GM12878 (cell line): Measurements from ENCODE around the gene CARD16. TPM values are rescaled to one million over a fixed set of nuclear protein-coding genes. Genes with fewer than 3 reads are reported as not detected.

Experiments
- ATAC-seq: fragments of 200-7000 bp; cut with Tn5 transposase; 3 replicates; pipeline ENCODE4 v1.9.1; 2020; ENCODE audit warnings: mild to moderate bottlenecking, moderate library complexity
- BruUV-seq: library from RNA; stranded (reverse); fragments of 400-500 nt; replicated peaks from 2 replicates; lab custom pipeline; 2021; lab: Mats Ljungman, UMichigan
- CTCF ChIA-PET: fragments of 300-600 bp; sonication (Branson Sonifier 250); formaldehyde crosslinking; extraction: SDS; loops from one replicate; lab custom pipeline; 2021; ENCODE audit warnings: inconsistent platforms; lab: Yijun Ruan, JAX
- POLR2A ChIA-PET: fragments of 350-600 bp; formaldehyde crosslinking; extraction: SDS; loops from one replicate; lab custom pipeline; 2021; ENCODE audit warnings: inconsistent platforms; lab: Charles Lee
- RAD21 ChIA-PET: fragments of 300-600 bp; sonication (Branson Sonifier 250); formaldehyde crosslinking; loops from one replicate; lab custom pipeline; 2023; ENCODE audit warnings: antibody characterized with exemption; ENCODE audit not compliant: unreplicated experiment; lab: Charles Lee
- SMC1A ChIA-PET: fragments of 300-600 bp; sonication (Branson Sonifier 250); formaldehyde crosslinking; loops from one replicate; lab custom pipeline; 2023; ENCODE audit not compliant: unreplicated experiment, uncharacterized antibody; lab: Charles Lee
- DNase-seq: peaks from one replicate; pipeline ENCODE4 v3.0.0-alpha.2; 2011; ENCODE audit warnings: low read depth, low spot score
- FAIRE-seq: peaks from 3 replicates; lab custom pipeline; 2011; peaks lifted over from hg19 to GRCh38; lab: Jason Lieb, UNC
- H2AFZ ChIP-seq: 2 replicates; pipeline ENCODE4 v1.6.0; 2011; ENCODE audit warnings: low read depth, low read length, control low read depth; ENCODE audit not compliant: control insufficient read depth
- H3K27ac ChIP-seq: 2 replicates; pipeline ENCODE4 v1.5.1; 2011; ENCODE audit warnings: control low read depth; ENCODE audit not compliant: control insufficient read depth, insufficient read depth
- H3K27me3 ChIP-seq, 2 experiments: replicated peaks in 1 of 2; 2 replicates each; pipeline versions ENCODE4 v1.6.0 to v1.6.1; 2011; ENCODE audit warnings: low read length in 1 of 2; ENCODE audit not compliant: control insufficient read depth in 2 of 2, insufficient read depth in 2 of 2
- H3K36me3 ChIP-seq, 2 experiments: 2 replicates each; pipeline ENCODE4 v1.5.1; 2011; ENCODE audit warnings: low read length in 1 of 2; ENCODE audit not compliant: control insufficient read depth in 2 of 2, insufficient read depth in 2 of 2
- H3K4me1 ChIP-seq: 2 replicates; pipeline ENCODE4 v1.6.1; 2011; ENCODE audit warnings: mild to moderate bottlenecking, low read length, moderate library complexity, mixed read lengths; ENCODE audit not compliant: control insufficient read depth, insufficient read depth
- H3K4me2 ChIP-seq: 2 replicates; pipeline ENCODE4 v1.6.0; 2011; ENCODE audit warnings: control low read depth; ENCODE audit not compliant: control insufficient read depth, insufficient read depth
- H3K4me3 ChIP-seq: fragments of 200-600 bp; sonication (generic); 2 replicates; pipeline ENCODE4 v1.5.1; 2016
- H3K79me2 ChIP-seq: 2 replicates; pipeline ENCODE4 v1.6.0; 2011; ENCODE audit warnings: low read length; ENCODE audit not compliant: control insufficient read depth, insufficient read depth
- H3K9ac ChIP-seq: 2 replicates; pipeline ENCODE4 v1.8.0; 2011; ENCODE audit warnings: low read length, control low read depth, mixed read lengths; ENCODE audit not compliant: control insufficient read depth, insufficient read depth
- H3K9me3 ChIP-seq: replicated peaks from 3 replicates; pipeline ENCODE4 v1.5.1; 2011; ENCODE audit warnings: mild to moderate bottlenecking, low read length; ENCODE audit not compliant: control insufficient read depth, insufficient read depth
- H4K20me1 ChIP-seq: 2 replicates; pipeline ENCODE4 v1.6.0; 2011; ENCODE audit not compliant: control insufficient read depth, insufficient read depth
- HCFC1 ChIP-seq: fragments of 150-350 bp; IDR thresholded peaks from 2 replicates; pipeline ENCODE4 v1.6.1; 2014; ENCODE audit warnings: low read length
- IKZF1 ChIP-seq: fragments of 450-650 bp; conservative IDR thresholded peaks from 2 replicates; pipeline ENCODE4 v1.6.1; 2017; ENCODE audit warnings: antibody characterized with exemption, mild to moderate bottlenecking
- IRF4 ChIP-seq: IDR thresholded peaks from 2 replicates; pipeline ENCODE4 v1.6.1; 2011; ENCODE audit warnings: low read depth, low read length
- SMAD5 ChIP-seq: IDR thresholded peaks from 2 replicates; pipeline ENCODE4 v1.6.1; 2016; ENCODE audit warnings: antibody characterized with exemption, low read depth
- SMARCA5 ChIP-seq: fragments of 450-650 bp; IDR thresholded peaks from 2 replicates; pipeline ENCODE4 v1.6.1; 2017; ENCODE audit warnings: mild to moderate bottlenecking
- STAT3 ChIP-seq: IDR thresholded peaks from 2 replicates; pipeline ENCODE4 v1.6.1; 2011; ENCODE audit warnings: low read depth, low read length, improper control_type of control experiment
- in situ Hi-C: fragments of 300-500 bp; cut with MboI; formaldehyde crosslinking; loops from 9 replicates; pipeline ENCODE4 v1.14.3; 2018; ENCODE audit warnings: mixed read lengths
- intact Hi-C: fragments of 100-400 bp; cut with micrococcal nuclease; formaldehyde crosslinking; loops from one replicate; pipeline ENCODE4 v1.14.2; 2022; ENCODE audit not compliant: unreplicated experiment
- polyA plus RNA-seq, 11 experiments: library from polyadenylated mRNA; depleted of rRNA in 4 of 11; unstranded in 6 of 11; stranded (reverse) in 5 of 11; fragments of >200 nt; fragmentation: Nextera tagmentation in 4 of 11; fragmentation: Illumina TruSeq in 1 of 11; extraction: Ambion mirVana in 4 of 11; extraction: Trizol in 1 of 11; gene quantifications; 1 replicate in 1 of 11; 2 replicates in 10 of 11; pipeline versions ENCODE4 v1.2.1 to v1.2.3, GENCODE V29; 2011 to 2016; ENCODE audit warnings: inconsistent platforms in 2 of 11, missing spikeins in 2 of 11, low read depth in 1 of 11
- total RNA-seq, 4 experiments: library from RNA; depleted of rRNA in 3 of 4; stranded (reverse); fragments of >200 nt in 3 of 4; fragmentation: Illumina TruSeq in 1 of 4; extraction: Trizol in 1 of 4; gene quantifications; 2 replicates each; pipeline versions ENCODE4 v1.2.1 to v1.2.3, GENCODE V29; 2013 to 2021
- TF ChIP-seq, protein P1 (sequence below): fragments of 450-650 bp; IDR thresholded peaks from 2 replicates; pipeline ENCODE4 v1.6.1; 2017; ENCODE audit warnings: mild to moderate bottlenecking, moderate library complexity

The CARD16 gene
- total and polyA plus RNA-seq, 10 of the 15 experiments (the other 5 are each of a cell fraction or from before 2014, with no cell fraction given), result 11.8 to 76.3 (median 25.9) TPM

DNA sequence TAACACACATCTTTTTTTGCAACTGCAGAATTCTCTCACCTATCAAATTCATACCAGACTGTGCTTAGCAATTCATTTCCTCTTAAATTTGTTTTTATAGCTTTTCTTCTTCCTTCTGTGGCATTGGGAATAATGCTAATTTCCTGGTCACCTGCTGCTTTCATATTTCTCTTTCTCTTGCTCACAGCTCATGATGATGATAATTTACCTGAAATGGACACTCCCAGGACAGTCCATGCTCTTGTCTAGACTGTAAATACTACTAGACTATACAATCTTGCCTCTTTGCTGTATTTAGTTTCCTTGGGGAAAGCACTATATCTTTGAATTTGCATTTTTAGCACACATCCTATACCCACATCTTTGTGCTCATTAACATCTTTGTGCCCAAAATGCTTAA is 37.7 kb downstream of the CARD16 start:
- Histone ChIP-seq H3K4me3 (no peak overlapping the region), H3K9ac (no peak overlapping the region), H3K27ac (no peak overlapping the region), H4K20me1 (no peaks in the 10 kb centered on the region), H3K36me3 (no peaks in the 10 kb centered on the region), H3K79me2 (no peaks in the 10 kb centered on the region), H3K4me2 (no peak overlapping the region), H3K4me1 (no peaks in the 10 kb centered on the region), H3K9me3 (no peaks in the 10 kb centered on the region), H3K27me3 (no peaks in the 10 kb centered on the region), H2AFZ (no peak overlapping the region)
- CTCF ChIA-PET, result interaction anchor here (1.5 kb wide), 1 partner anchor 60 kb away, joined by 4 read pairs; no protein-coding TSS in a partner anchor
- RAD21 ChIA-PET, result no interaction called here
- DNase-seq (no peak), ATAC-seq (no peak), FAIRE-seq (no peak)
- BruUV-seq, result no TSS peak
- POLR2A ChIA-PET, result no interaction called here
- SMC1A ChIA-PET, result interaction anchor here (0.7 kb wide), 1 partner anchor 855 kb away, joined by 3 read pairs; no protein-coding TSS in a partner anchor
- in situ Hi-C loops (loop anchor here (10.0 kb wide), 1 partner anchor 393 kb away; no protein-coding TSS in a partner anchor), intact Hi-C loops (no loop called here)
- TF ChIP-seq IKZF1 (no peak), HCFC1 (no peak), SMAD5 (no peak), SMARCA5 (no peak), IRF4 (no peak), STAT3 (no peak)
- TF ChIP-seq, protein P1, sequence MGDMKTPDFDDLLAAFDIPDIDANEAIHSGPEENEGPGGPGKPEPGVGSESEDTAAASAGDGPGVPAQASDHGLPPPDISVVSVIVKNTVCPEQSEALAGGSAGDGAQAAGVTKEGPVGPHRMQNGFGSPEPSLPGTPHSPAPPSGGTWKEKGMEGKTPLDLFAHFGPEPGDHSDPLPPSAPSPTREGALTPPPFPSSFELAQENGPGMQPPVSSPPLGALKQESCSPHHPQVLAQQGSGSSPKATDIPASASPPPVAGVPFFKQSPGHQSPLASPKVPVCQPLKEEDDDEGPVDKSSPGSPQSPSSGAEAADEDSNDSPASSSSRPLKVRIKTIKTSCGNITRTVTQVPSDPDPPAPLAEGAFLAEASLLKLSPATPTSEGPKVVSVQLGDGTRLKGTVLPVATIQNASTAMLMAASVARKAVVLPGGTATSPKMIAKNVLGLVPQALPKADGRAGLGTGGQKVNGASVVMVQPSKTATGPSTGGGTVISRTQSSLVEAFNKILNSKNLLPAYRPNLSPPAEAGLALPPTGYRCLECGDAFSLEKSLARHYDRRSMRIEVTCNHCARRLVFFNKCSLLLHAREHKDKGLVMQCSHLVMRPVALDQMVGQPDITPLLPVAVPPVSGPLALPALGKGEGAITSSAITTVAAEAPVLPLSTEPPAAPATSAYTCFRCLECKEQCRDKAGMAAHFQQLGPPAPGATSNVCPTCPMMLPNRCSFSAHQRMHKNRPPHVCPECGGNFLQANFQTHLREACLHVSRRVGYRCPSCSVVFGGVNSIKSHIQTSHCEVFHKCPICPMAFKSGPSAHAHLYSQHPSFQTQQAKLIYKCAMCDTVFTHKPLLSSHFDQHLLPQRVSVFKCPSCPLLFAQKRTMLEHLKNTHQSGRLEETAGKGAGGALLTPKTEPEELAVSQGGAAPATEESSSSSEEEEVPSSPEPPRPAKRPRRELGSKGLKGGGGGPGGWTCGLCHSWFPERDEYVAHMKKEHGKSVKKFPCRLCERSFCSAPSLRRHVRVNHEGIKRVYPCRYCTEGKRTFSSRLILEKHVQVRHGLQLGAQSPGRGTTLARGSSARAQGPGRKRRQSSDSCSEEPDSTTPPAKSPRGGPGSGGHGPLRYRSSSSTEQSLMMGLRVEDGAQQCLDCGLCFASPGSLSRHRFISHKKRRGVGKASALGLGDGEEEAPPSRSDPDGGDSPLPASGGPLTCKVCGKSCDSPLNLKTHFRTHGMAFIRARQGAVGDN, result no peak
